GM18526 (cell line): ENCODE data around the gene INSL6.

Source experiments
- POLR2A ChIP-seq: IDR thresholded peaks from 3 replicates; pipeline ENCODE4 v1.6.1; 2011; ENCODE audit not compliant: insufficient read length; ENCODE audit errors: extremely low read depth

The INSL6 gene

DNA sequence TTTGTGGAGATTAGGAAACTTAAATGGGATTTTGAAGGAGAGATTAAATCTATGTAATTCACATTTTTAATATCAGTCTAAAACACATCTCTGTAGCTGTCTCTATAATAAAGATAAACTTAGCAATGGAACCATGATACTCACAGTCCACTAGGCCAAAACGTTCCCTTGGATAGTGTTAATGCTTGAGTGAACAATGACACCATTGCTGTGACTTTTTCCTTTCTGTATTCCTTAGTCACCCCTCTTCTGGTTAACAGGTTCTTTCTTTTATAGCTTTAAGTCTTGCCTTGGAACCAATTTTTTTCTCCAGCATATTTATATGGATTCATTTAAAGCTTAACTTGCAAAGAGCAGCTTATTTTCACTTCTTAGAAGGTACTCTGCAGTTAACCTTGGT, 63.3 kb downstream of the INSL6 start:
- TF ChIP-seq POLR2A = no peak

DNA sequence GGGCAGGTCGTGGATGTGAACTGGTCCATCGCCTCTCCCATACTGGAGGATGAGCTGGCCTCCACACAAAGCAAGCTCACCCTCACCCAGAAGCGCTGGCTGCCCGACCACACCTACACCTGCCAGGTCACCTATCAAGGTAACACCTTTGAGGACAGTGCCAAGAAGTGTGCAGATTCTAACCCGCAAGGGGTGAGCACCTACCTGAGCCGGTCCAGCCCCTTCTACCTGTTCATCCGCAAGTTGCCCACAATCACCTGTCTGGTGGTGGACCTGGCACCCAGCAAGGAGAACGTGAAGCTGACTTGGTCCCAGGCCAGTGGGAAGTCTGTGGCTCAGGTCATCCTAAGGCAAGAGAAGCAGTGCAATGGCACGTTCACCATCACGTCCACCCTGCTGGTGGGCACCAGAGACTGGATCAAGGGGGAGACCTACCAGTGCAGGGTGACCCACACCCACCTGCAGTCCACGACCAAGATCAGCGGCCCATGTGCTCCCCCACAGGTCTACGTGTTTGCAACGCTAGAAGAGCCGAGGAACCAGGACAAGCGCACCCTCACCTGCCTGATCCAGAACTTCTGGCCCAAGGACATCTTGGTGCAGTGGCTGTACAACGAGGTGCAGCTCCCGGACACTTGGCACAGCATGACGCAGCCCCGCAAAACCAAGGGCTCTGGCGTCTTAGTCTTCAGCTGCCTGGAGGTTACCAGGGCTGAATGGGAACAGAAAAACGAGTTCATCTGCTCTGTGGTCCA, 71.3 kb downstream of the INSL6 start:
- TF ChIP-seq POLR2A = no peak
